H9 (cell line): ENCODE data around the gene KRTAP4-6. TPM values are rescaled to one million over a fixed set of nuclear protein-coding genes. Genes with fewer than 3 reads are reported as not detected.

Source experiments
- DNase-seq: peaks from one replicate; pipeline ENCODE4 v3.0.0-alpha.2; 2017
- H2AFZ ChIP-seq: one replicate; pipeline ENCODE4 v1.6.1; 2013; ENCODE audit warnings: mild to moderate bottlenecking, low read length, control low read depth, moderate library complexity
- H2AK5ac ChIP-seq: 2 replicates; pipeline ENCODE4 v1.6.1; 2013; ENCODE audit warnings: low read length, control low read depth, mixed read lengths; ENCODE audit not compliant: insufficient read length
- H2BK120ac ChIP-seq: one replicate; pipeline ENCODE4 v1.6.1; 2013; ENCODE audit warnings: low read depth, mild to moderate bottlenecking, low read length, control low read depth, inconsistent platforms; ENCODE audit not compliant: poor library complexity, severe bottlenecking
- H2BK12ac ChIP-seq: 2 replicates; pipeline ENCODE4 v1.6.1; 2013; ENCODE audit warnings: low read length, control low read depth, mixed read lengths, low read depth; ENCODE audit not compliant: insufficient read length
- H2BK15ac ChIP-seq: 2 replicates; pipeline ENCODE4 v1.6.1; 2013; ENCODE audit warnings: low read depth, low read length, control low read depth
- H2BK20ac ChIP-seq: one replicate; pipeline ENCODE4 v1.6.1; 2013; ENCODE audit warnings: low read depth, mild to moderate bottlenecking, low read length, control low read depth, inconsistent platforms; ENCODE audit not compliant: poor library complexity, severe bottlenecking
- H2BK5ac ChIP-seq: 2 replicates; pipeline ENCODE4 v1.6.1; 2013; ENCODE audit warnings: low read length, control low read depth, mixed read lengths; ENCODE audit not compliant: insufficient read length
- H3K14ac ChIP-seq: 2 replicates; pipeline ENCODE4 v1.6.1; 2013; ENCODE audit warnings: low read length, control low read depth; ENCODE audit not compliant: insufficient read depth
- H3K18ac ChIP-seq: 2 replicates; pipeline ENCODE4 v1.6.1; 2013; ENCODE audit warnings: low read depth, mild to moderate bottlenecking, mixed read lengths, low read length, control low read depth; ENCODE audit not compliant: insufficient read length
- H3K23ac ChIP-seq: 2 replicates; pipeline ENCODE4 v1.6.1; 2013; ENCODE audit warnings: low read length, control low read depth, mixed read lengths, low read depth; ENCODE audit not compliant: insufficient read length
- H3K23me2 ChIP-seq: 2 replicates; pipeline ENCODE4 v1.6.1; 2013; ENCODE audit warnings: low read depth, mild to moderate bottlenecking, mixed read lengths, low read length, control low read depth; ENCODE audit not compliant: insufficient read length, poor library complexity, severe bottlenecking
- H3K27ac ChIP-seq: 2 replicates; pipeline ENCODE4 v1.5.1; 2013; ENCODE audit warnings: low read length, control low read depth, mixed read lengths, low read depth; ENCODE audit not compliant: insufficient read length
- H3K27me3 ChIP-seq: 2 replicates; pipeline ENCODE4 v1.6.1; 2013; ENCODE audit warnings: low read length, control low read depth, inconsistent platforms; ENCODE audit not compliant: insufficient read depth
- H3K4ac ChIP-seq: 2 replicates; pipeline ENCODE4 v1.6.1; 2013; ENCODE audit warnings: low read depth, mild to moderate bottlenecking, control low read depth, inconsistent platforms, low read length, moderate library complexity
- H3K4me1 ChIP-seq: 2 replicates; pipeline ENCODE4 v1.6.1; 2013; ENCODE audit warnings: low read length, control low read depth, inconsistent platforms; ENCODE audit not compliant: insufficient read depth
- H3K4me2 ChIP-seq: 2 replicates; pipeline ENCODE4 v1.6.1; 2013; ENCODE audit warnings: low read length, control low read depth, mixed read lengths; ENCODE audit not compliant: insufficient read length, insufficient read depth
- H3K56ac ChIP-seq: 2 replicates; pipeline ENCODE4 v1.6.1; 2013; ENCODE audit warnings: low read depth, mild to moderate bottlenecking, mixed read lengths, low read length, control low read depth; ENCODE audit not compliant: insufficient read length
- H3K79me1 ChIP-seq: 2 replicates; pipeline ENCODE4 v1.6.1; 2013; ENCODE audit warnings: low read depth, mild to moderate bottlenecking, moderate library complexity, low read length, control low read depth, inconsistent platforms; ENCODE audit not compliant: insufficient read depth, poor library complexity, severe bottlenecking
- H3K79me2 ChIP-seq: 2 replicates; pipeline ENCODE4 v1.6.1; 2013; ENCODE audit warnings: low read length, control low read depth, inconsistent platforms; ENCODE audit not compliant: insufficient read depth
- H3K9ac ChIP-seq: 2 replicates; pipeline ENCODE4 v1.6.1; 2013; ENCODE audit warnings: low read length, control low read depth, mixed read lengths; ENCODE audit not compliant: insufficient read length; ENCODE audit errors: extremely low read depth
- H3K9me3 ChIP-seq: one replicate; pipeline ENCODE4 v1.6.1; 2013; ENCODE audit warnings: low read depth, low read length, inconsistent platforms; ENCODE audit not compliant: control insufficient read depth
- H3T11ph ChIP-seq: one replicate; pipeline ENCODE4 v1.6.1; 2013; ENCODE audit warnings: mild to moderate bottlenecking, low read length, control low read depth, inconsistent platforms
- H4K20me1 ChIP-seq: one replicate; pipeline ENCODE4 v1.6.1; 2013; ENCODE audit not compliant: control insufficient read depth, insufficient read length, insufficient read depth
- H4K5ac ChIP-seq: 2 replicates; pipeline ENCODE4 v1.6.1; 2013; ENCODE audit warnings: low read depth, mild to moderate bottlenecking, mixed read lengths, low read length, control low read depth; ENCODE audit not compliant: insufficient read length
- H4K8ac ChIP-seq: replicated peaks from 2 replicates; pipeline ENCODE4 v1.6.1; 2013; ENCODE audit warnings: low read length, control low read depth, mixed read lengths, low read depth; ENCODE audit not compliant: insufficient read length
- H4K91ac ChIP-seq: 2 replicates; pipeline ENCODE4 v1.6.1; 2013; ENCODE audit warnings: low read depth, mild to moderate bottlenecking, moderate library complexity, mixed read lengths, low read length, control low read depth; ENCODE audit not compliant: insufficient read length
- H3K27ac Mint-ChIP-seq, 3 experiments: 2 replicates in 2 of 3; 3 replicates in 1 of 3; pipeline ENCODE4 v1.8.0; 2020 to 2021; ENCODE audit warnings: mixed read lengths in 3 of 3, mild to moderate bottlenecking in 1 of 3, moderate library complexity in 1 of 3
- H3K27me3 Mint-ChIP-seq: 2 replicates; pipeline ENCODE4 v1.8.0; 2021; ENCODE audit warnings: low read depth, mild to moderate bottlenecking, moderate library complexity, mixed read lengths
- H3K36me3 Mint-ChIP-seq, 3 experiments: 2 replicates in 2 of 3; 3 replicates in 1 of 3; pipeline ENCODE4 v1.8.0; 2020 to 2021; ENCODE audit warnings: low read depth in 3 of 3, mixed read lengths in 3 of 3; ENCODE audit not compliant: insufficient read depth in 1 of 3
- H3K4me1 Mint-ChIP-seq, 2 experiments: 2 replicates each; pipeline ENCODE4 v1.8.0; 2020; ENCODE audit warnings: mixed read lengths in 2 of 2
- H3K4me3 Mint-ChIP-seq, 2 experiments: 2 replicates in 1 of 2; 3 replicates in 1 of 2; pipeline ENCODE4 v1.8.0; 2020 to 2021; ENCODE audit warnings: mild to moderate bottlenecking in 2 of 2, mixed read lengths in 2 of 2, moderate library complexity in 1 of 2
- H3K9me3 Mint-ChIP-seq, 2 experiments: 2 replicates in 1 of 2; 3 replicates in 1 of 2; pipeline ENCODE4 v1.8.0; 2020; ENCODE audit warnings: mild to moderate bottlenecking in 2 of 2, mixed read lengths in 2 of 2, moderate library complexity in 1 of 2
- WGBS: extraction: QIAGEN DNeasy Blood & Tissue Kit; methylation state at CpG from one replicate; pipeline ENCODE4 v1.1.7; 2013; ENCODE audit warnings: missing lambda C conversion rate, low lambda C conversion rate, mixed read lengths; ENCODE audit not compliant: insufficient read length; ENCODE audit errors: extremely low coverage; 5-methylcytosine and 5-hydroxymethylcytosine counted together
- total RNA-seq: library from RNA; stranded (reverse); gene quantifications from 2 replicates; pipeline ENCODE4 v1.2.1, GENCODE V29; 2021
- TF ChIP-seq, protein P1 (sequence below): fragments of 200-600 bp; sonication (generic); conservative IDR thresholded peaks from 3 replicates; pipeline ENCODE4 v1.8.0; 2021; ENCODE audit warnings: antibody characterized with exemption, mild to moderate bottlenecking

Gene KRTAP4-6
- total RNA-seq, 1 experiment from 2014 or later = not detected

DNA sequence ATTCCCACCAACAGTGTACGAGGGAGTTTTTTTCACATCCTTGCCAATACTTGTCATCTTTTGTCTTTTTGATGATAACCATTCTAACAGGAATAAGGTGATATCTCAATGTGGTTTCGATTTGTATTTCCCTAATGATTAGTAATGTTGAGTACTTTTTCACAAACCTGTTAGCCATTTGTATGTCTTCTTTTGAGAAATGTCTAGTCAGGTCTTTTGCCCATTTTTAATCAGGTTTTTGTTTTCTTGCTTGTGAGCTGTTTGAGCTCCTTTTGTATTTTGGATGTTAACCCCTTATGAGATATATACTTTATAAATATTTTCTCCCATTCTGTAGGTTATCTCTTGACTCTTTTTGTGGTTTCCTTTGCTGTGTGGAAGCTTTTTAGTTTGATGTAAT is 11.2 kb upstream of the KRTAP4-6 start:
- Histone ChIP-seq H3K9me3 (no peaks in the 10 kb centered on the region), H4K91ac (no peak overlapping the region), H3K18ac (no peak overlapping the region), H2BK12ac (no peak overlapping the region), H2BK5ac (no peak overlapping the region), H4K8ac (no peak overlapping the region), H2AFZ (no peak overlapping the region), H2BK20ac (no peak overlapping the region), H3T11ph (no peak overlapping the region), H3K9ac (no peak overlapping the region), H3K14ac (no peak overlapping the region), H3K4me2 (no peak overlapping the region), H4K5ac (no peak overlapping the region), H4K20me1 (no peaks in the 10 kb centered on the region), H3K27me3 (no peaks in the 10 kb centered on the region), H3K4ac (no peak overlapping the region), H2BK15ac (no peak overlapping the region), H3K23me2 (no peaks in the 10 kb centered on the region), H3K79me1 (no peaks in the 10 kb centered on the region), H3K56ac (no peak overlapping the region), H3K27ac (no peak overlapping the region), H3K23ac (no peak overlapping the region), H2AK5ac (no peak overlapping the region), H3K4me1 (no peaks in the 10 kb centered on the region), H2BK120ac (no peak overlapping the region), H3K79me2 (no peaks in the 10 kb centered on the region)
- TF ChIP-seq, protein P1, sequence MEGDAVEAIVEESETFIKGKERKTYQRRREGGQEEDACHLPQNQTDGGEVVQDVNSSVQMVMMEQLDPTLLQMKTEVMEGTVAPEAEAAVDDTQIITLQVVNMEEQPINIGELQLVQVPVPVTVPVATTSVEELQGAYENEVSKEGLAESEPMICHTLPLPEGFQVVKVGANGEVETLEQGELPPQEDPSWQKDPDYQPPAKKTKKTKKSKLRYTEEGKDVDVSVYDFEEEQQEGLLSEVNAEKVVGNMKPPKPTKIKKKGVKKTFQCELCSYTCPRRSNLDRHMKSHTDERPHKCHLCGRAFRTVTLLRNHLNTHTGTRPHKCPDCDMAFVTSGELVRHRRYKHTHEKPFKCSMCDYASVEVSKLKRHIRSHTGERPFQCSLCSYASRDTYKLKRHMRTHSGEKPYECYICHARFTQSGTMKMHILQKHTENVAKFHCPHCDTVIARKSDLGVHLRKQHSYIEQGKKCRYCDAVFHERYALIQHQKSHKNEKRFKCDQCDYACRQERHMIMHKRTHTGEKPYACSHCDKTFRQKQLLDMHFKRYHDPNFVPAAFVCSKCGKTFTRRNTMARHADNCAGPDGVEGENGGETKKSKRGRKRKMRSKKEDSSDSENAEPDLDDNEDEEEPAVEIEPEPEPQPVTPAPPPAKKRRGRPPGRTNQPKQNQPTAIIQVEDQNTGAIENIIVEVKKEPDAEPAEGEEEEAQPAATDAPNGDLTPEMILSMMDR = no peak
- no peaks in the 10 kb centered on the region; a peak in 1 of 7 replicates for H3K36me3 Mint-ChIP-seq
- H3K9me3 Mint-ChIP-seq = no peaks in the 10 kb centered on the region
- no peak for DNase-seq
- H3K27ac Mint-ChIP-seq = no peak overlapping the region
- H3K4me1 Mint-ChIP-seq = peaks cover 2 to 10% of the 10 kb centered on the region in 2 experiments
- peaks cover 2% of the 10 kb centered on the region; the same call in 1 of the 2 replicates for H3K27me3 Mint-ChIP-seq
- WGBS = no CpG with 5 or more reads among the region's 2 CpGs
- H3K4me3 Mint-ChIP-seq = no peak overlapping the region
